GM12874 (cell line): ENCODE data around the gene DNTT.
A peak's percentile ranks its signal among the peaks of the same experiment; 100 is the strongest.

Source experiments
- TF ChIP-seq, protein P1 (sequence below): IDR thresholded peaks from 2 replicates; pipeline ENCODE4 v1.5.1; 2011; ENCODE audit warnings: low read depth, mild to moderate bottlenecking, control low read depth, low read length, moderate library complexity; ENCODE audit not compliant: insufficient read depth

DNTT gene

DNA sequence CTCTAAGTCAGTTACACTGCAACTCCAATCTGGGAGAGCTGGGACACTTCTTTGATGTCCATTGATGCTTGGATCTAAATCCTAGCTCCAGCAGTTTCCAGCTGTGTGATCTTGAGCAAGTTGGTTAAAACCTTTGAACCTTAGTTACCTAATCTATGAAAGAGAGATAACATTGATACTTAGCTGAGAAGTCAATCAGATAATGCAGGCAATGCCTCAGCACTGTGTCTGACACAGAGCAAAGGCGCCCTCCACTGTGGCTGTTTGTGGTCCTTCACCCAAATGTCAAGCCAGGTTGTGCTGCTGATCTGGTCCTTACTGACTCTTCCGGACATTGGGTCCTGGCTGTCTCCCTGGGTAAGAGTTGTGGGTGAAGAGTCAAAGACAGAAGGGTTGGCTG is 20.2 kb downstream of the DNTT start:
- TF ChIP-seq, protein P1, sequence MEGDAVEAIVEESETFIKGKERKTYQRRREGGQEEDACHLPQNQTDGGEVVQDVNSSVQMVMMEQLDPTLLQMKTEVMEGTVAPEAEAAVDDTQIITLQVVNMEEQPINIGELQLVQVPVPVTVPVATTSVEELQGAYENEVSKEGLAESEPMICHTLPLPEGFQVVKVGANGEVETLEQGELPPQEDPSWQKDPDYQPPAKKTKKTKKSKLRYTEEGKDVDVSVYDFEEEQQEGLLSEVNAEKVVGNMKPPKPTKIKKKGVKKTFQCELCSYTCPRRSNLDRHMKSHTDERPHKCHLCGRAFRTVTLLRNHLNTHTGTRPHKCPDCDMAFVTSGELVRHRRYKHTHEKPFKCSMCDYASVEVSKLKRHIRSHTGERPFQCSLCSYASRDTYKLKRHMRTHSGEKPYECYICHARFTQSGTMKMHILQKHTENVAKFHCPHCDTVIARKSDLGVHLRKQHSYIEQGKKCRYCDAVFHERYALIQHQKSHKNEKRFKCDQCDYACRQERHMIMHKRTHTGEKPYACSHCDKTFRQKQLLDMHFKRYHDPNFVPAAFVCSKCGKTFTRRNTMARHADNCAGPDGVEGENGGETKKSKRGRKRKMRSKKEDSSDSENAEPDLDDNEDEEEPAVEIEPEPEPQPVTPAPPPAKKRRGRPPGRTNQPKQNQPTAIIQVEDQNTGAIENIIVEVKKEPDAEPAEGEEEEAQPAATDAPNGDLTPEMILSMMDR = no peak

GRCh38 chr10:96325719-96326373 is 21.6 kb downstream of the DNTT start:
- TF ChIP-seq, protein P1 = no peak

DNA sequence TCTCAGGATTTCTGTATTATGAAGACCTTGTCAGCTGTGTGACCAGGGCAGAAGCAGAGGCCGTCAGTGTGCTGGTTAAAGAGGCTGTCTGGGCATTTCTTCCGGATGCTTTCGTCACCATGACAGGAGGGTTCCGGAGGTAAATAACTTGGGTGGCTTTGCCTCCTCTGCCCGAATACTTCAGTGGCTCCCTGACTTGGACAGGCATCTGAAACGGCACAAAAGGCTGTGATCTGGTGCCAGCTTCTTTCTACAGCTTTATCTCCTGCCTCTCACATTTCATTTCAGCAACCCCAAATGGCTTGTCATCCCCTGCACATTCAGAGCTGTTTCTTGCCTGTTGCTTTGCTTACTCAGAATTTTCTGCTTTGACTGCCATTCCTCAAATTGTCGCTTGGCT is 23.2 kb downstream of the DNTT start:
- TF ChIP-seq, protein P1 = no peak

GRCh38 chr10:96333101-96333500 is 28.9 kb downstream of the DNTT start:
- TF ChIP-seq, protein P1 = no peak

DNA sequence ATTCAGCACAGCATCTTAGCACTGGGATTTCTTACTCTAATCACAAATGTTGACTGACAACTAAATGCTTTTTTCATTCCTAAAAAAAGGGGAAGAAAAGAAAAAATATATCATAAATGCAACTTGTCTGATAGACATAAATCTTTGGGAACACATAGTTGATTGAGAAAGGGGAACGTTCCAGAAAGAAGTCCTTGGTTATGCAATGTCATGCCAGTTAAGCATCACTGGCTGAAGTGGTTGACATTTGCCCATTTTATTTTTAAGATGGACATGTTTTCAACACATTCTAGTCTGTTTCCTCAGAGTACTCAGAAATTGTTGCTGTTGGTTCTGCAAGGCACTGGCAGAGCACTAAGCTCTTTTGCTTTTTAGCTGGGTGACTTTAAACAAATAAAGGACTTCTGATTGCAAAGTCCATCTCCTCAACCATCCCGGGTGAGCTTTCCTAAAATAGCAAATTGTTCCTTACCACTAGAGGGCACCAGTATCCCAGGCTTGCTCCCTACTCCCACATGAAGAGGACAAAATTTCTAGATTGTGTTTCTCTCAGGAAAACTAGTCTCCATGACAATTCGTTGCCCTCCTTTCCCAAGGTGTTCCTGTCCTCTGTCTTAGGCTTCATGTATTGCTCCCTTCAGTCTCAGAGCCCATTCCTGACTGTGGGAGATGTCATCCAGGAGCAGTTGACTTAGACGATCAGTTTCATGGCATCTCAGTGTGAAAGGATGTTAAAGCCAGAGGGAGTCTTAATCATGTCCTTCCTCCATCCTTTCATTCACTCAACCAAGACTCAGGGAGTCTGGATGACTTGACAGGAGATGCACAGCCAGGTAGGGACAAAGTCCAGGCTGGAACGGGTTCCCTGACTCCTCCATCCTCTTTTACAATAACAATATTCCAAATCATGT is 30.6 kb downstream of the DNTT start:
- TF ChIP-seq, protein P1 = peak; percentile 57

- TF ChIP-seq, protein P1 = no peak
Observed at GRCh38 chr10:96337106-96337505, 32.9 kb downstream of the DNTT start.

DNA sequence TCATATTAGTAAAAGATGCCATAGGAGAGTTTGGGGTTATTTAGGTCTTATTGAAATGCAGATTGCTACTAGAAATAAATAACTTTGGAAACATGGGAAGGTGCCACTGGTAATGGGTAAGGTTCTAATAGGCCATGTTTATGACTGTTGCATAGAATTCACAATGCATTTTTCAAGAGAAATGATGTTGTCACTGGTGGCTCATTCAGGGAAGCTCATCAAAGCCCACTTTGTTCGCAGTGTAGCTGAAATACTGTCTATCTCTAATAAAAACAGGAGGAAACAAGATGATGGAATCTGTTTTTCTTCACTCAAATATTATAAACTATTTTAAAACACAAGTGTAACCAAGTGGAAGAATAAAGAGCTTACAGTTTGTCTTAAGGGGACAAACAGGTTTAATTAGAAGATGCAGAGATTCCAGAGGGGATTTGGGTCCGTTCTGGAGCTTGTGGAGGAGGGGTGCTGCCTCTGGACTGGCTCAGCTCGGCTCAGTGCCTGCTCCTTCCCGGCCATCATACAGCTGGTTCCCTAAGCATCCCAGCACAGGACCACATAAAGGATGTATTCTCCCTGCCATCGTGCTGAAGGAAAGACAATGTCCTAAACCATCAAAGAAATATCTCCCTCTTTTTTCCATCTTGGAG is 34.2 kb downstream of the DNTT start:
- TF ChIP-seq, protein P1 = no peak
